Measurements from ENCODE around the gene EIF5. TPM values are rescaled to one million over a fixed set of nuclear protein-coding genes. Genes with fewer than 3 reads are reported as not detected.

EIF5 gene
- total RNA-seq, 4 donors from 2014 or later, result 210 to 312 (median 266) TPM

GRCh38 chr14:103360548-103360947, 26.5 kb downstream of the EIF5 start:
- Histone ChIP-seq H3K9me3 (peaks cover 3 to 13% of the 10 kb centered on the region in 2 donors), H3K36me3 (no peaks in the 10 kb centered on the region), H3K27ac (no peak overlapping the region), H3K27me3 (no peaks in the 10 kb centered on the region), H3K4me3 (no peak overlapping the region), H3K4me1 (no peaks in the 10 kb centered on the region)
- no peak for DNase-seq
- TF ChIP-seq CTCF (IDR thresholded peaks at IDR 0.05) (no peak), EP300 (IDR thresholded peaks at IDR 0.05; ENCODE audit: low read depth) (no peak), POLR2A (IDR thresholded peaks at IDR 0.05) (no peak)
- in situ Hi-C loops (cut with MboI; ENCODE audit: low pct_ligation_motif_present in 1 of 4, low pct_unique_long_range_greater_than_20kb in 1 of 4, low sequenced_read_pairs in 3 of 4), result no loop called here
- WGBS, 2 donors (ENCODE audit: low coverage in 1 of 2), result 85 to 100% methylated on average over 1 to 7 of the region's 7 CpGs
- intact Hi-C loops (cut with DNase I; ENCODE audit: low total_unique reads), result no loop called here

GRCh38 chr14:103361867-103362266, 27.8 kb downstream of the EIF5 start:
- H3K27ac ChIP-seq, result no peak overlapping the region
- intact Hi-C loops (cut with DNase I; ENCODE audit: low total_unique reads), result no loop called here

DNA sequence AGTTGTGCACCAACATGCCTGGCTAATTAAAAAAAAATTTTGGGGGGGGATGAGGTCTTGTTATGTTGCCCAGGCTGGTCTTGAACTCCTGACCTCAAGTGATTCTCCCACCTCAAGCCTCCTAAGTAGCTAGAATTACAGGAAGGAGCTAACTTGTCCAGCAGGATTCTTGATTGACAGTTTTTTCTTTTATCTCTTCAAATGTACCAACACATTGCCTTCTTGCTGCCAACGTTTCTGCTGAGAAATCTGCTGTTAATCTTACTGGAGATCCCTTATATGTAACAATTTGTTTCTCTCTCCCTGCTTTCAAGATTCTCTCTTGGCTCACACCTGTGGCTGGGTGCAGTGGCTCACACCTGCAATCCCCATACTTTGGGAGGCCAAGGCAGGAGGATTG, 28.7 kb downstream of the EIF5 start:
- peaks cover 3 to 13% of the 10 kb centered on the region in 2 donors for H3K9me3 ChIP-seq
- TF ChIP-seq CTCF (IDR thresholded peaks at IDR 0.05), result no peak
- TF ChIP-seq POLR2A (IDR thresholded peaks at IDR 0.05), result no peak
- no peak for DNase-seq
- in situ Hi-C loops (cut with MboI; ENCODE audit: low pct_ligation_motif_present in 1 of 4, low pct_unique_long_range_greater_than_20kb in 1 of 4, low sequenced_read_pairs in 3 of 4), result no loop called here
- H3K36me3 ChIP-seq, result no peaks in the 10 kb centered on the region
- no peaks in the 10 kb centered on the region for H3K4me1 ChIP-seq
- WGBS, 2 donors (ENCODE audit: low coverage in 1 of 2), result 84 to 86% methylated on average over 1 of the region's 1 CpG
- intact Hi-C loops (cut with DNase I; ENCODE audit: low total_unique reads), result no loop called here
- H3K4me3 ChIP-seq, result no peak overlapping the region
- no peaks in the 10 kb centered on the region for H3K27me3 ChIP-seq
- no peak overlapping the region for H3K27ac ChIP-seq

More at GRCh38 chr14:103361867-103362266, 27.8 kb downstream of the EIF5 start:
- Histone ChIP-seq H3K4me3 (no peak overlapping the region), H3K36me3 (no peaks in the 10 kb centered on the region), H3K9me3 (peaks cover 3 to 13% of the 10 kb centered on the region in 2 donors), H3K4me1 (no peaks in the 10 kb centered on the region), H3K27me3 (no peaks in the 10 kb centered on the region)
- 60 to 79% methylated on average over 4 to 5 of the region's 5 CpGs for WGBS, 2 donors (ENCODE audit: low coverage in 1 of 2)
- TF ChIP-seq EP300 (IDR thresholded peaks at IDR 0.05; ENCODE audit: low read depth), result no peak
- no peak for TF ChIP-seq POLR2A (IDR thresholded peaks at IDR 0.05)
- TF ChIP-seq CTCF (IDR thresholded peaks at IDR 0.05), result no peak
- TF ChIP-seq POLR2AphosphoS5 (IDR thresholded peaks at IDR 0.05), result no peak
- no peak for DNase-seq
- in situ Hi-C loops (cut with MboI; ENCODE audit: low pct_ligation_motif_present in 1 of 4, low pct_unique_long_range_greater_than_20kb in 1 of 4, low sequenced_read_pairs in 3 of 4), result no loop called here

DNA sequence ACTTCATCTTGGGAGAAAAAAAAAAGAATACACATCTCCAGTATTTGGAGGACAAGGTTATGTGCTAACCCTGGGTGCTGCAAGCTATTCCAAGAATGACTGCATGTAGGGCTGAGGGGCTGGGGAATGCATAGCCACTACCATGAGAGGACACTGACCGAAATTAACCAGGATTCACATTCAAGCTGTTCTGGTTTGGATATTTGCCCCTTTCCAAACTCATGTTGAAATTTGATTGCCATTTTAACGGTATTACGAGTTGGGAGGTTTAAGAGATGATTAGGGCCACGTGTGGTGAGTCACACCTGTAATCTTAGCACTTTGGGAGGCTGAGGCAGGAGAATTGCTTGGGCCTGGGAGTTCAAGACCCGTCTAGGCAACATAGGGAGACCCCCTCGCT, 32.7 kb downstream of the EIF5 start:
- intact Hi-C loops (cut with DNase I; ENCODE audit: low total_unique reads) (no loop called here), in situ Hi-C loops (cut with MboI; ENCODE audit: low pct_ligation_motif_present in 1 of 4, low pct_unique_long_range_greater_than_20kb in 1 of 4, low sequenced_read_pairs in 3 of 4) (no loop called here)
- DNase-seq, result no peak
- H3K4me1 ChIP-seq, result no peaks in the 10 kb centered on the region
- H3K36me3 ChIP-seq, result no peaks in the 10 kb centered on the region
- no peaks in the 10 kb centered on the region for H3K27me3 ChIP-seq
- no peak overlapping the region for H3K4me3 ChIP-seq
- TF ChIP-seq POLR2A (IDR thresholded peaks at IDR 0.05) (no peak), POLR2AphosphoS5 (IDR thresholded peaks at IDR 0.05) (no peak), CTCF (IDR thresholded peaks at IDR 0.05) (no peak), EP300 (IDR thresholded peaks at IDR 0.05; ENCODE audit: low read depth) (no peak)
- peaks cover 3 to 13% of the 10 kb centered on the region in 2 donors for H3K9me3 ChIP-seq
- 60 to 75% methylated on average over 3 to 6 of the region's 6 CpGs for WGBS, 2 donors (ENCODE audit: low coverage in 1 of 2)
- no peak overlapping the region for H3K27ac ChIP-seq
